ENCODE data around the gene CACYBP. TPM values are rescaled to one million over a fixed set of nuclear protein-coding genes. Genes with fewer than 3 reads are reported as not detected.

CACYBP gene
- total RNA-seq, 2 donors from 2014 or later = 170 to 182 TPM

- Histone ChIP-seq H3K9ac (ENCODE audit: extremely low read depth, low read length, poor library complexity, severe bottlenecking) (no peak overlapping the region), H3K36me3 (ENCODE audit: control insufficient read depth, insufficient read depth, low read length) (no peaks in the 10 kb centered on the region), H3K4me3 (ENCODE audit: low read length) (no peak overlapping the region), H3K27me3 (ENCODE audit: control insufficient read depth, insufficient read depth, low read length, poor library complexity, severe bottlenecking) (no peaks in the 10 kb centered on the region), H3K9me3 (ENCODE audit: control insufficient read depth, low read length) (no peaks in the 10 kb centered on the region), H3K4me1 (ENCODE audit: control insufficient read depth, insufficient read depth, low read length) (no peaks in the 10 kb centered on the region), H3K27ac (ENCODE audit: low read depth, low read length) (no peak overlapping the region)
- peaks cover 4% of the 10 kb centered on the region for H3K27me3 Mint-ChIP-seq (ENCODE audit: insufficient read depth)
- no peak overlapping the region for H3K4me3 Mint-ChIP-seq
- H3K9me3 Mint-ChIP-seq = no peaks in the 10 kb centered on the region
- TF ChIP-seq CTCF (conservative IDR thresholded peaks at IDR 0.05) = no peak
- 95 to 96% methylated on average over 14 to 19 of the region's 19 CpGs for WGBS, 2 experiments (ENCODE audit: insufficient coverage in 1 of 2, insufficient read length in 1 of 2)
- H3K36me3 Mint-ChIP-seq (ENCODE audit: low read depth) = no peaks in the 10 kb centered on the region
- no peak for DNase-seq
- no peak overlapping the region for H3K27ac Mint-ChIP-seq
- no peaks in the 10 kb centered on the region for H3K4me1 Mint-ChIP-seq
These were observed 45.4 kb downstream of the CACYBP start for GRCh38 chr1:175045097-175045496.

- WGBS, 2 experiments (ENCODE audit: insufficient coverage in 1 of 2, insufficient read length in 1 of 2) = 90 to 97% methylated on average over 13 to 32 of the region's 32 CpGs
- H3K27me3 Mint-ChIP-seq (ENCODE audit: insufficient read depth) = peaks cover 5% of the 10 kb centered on the region
- Histone ChIP-seq H3K27ac (ENCODE audit: low read depth, low read length) (no peak overlapping the region), H3K9ac (ENCODE audit: extremely low read depth, low read length, poor library complexity, severe bottlenecking) (no peak overlapping the region), H3K36me3 (ENCODE audit: control insufficient read depth, insufficient read depth, low read length) (no peaks in the 10 kb centered on the region), H3K9me3 (ENCODE audit: control insufficient read depth, low read length) (no peaks in the 10 kb centered on the region), H3K4me1 (ENCODE audit: control insufficient read depth, insufficient read depth, low read length) (no peaks in the 10 kb centered on the region), H3K27me3 (ENCODE audit: control insufficient read depth, insufficient read depth, low read length, poor library complexity, severe bottlenecking) (no peaks in the 10 kb centered on the region), H3K4me3 (ENCODE audit: low read length) (no peak overlapping the region)
- no peak overlapping the region for H3K27ac Mint-ChIP-seq
- H3K36me3 Mint-ChIP-seq (ENCODE audit: low read depth) = no peaks in the 10 kb centered on the region
- no peaks in the 10 kb centered on the region for H3K4me1 Mint-ChIP-seq
- DNase-seq = no peak
- TF ChIP-seq CTCF (conservative IDR thresholded peaks at IDR 0.05) = no peak
- H3K9me3 Mint-ChIP-seq = no peaks in the 10 kb centered on the region
- no peak overlapping the region for H3K4me3 Mint-ChIP-seq
These were observed 45.8 kb downstream of the CACYBP start for GRCh38 chr1:175045519-175045918.

- Histone ChIP-seq H3K4me3 (ENCODE audit: low read length) (no peak overlapping the region), H3K36me3 (ENCODE audit: control insufficient read depth, insufficient read depth, low read length) (no peaks in the 10 kb centered on the region), H3K4me1 (ENCODE audit: control insufficient read depth, insufficient read depth, low read length) (no peaks in the 10 kb centered on the region), H3K9me3 (ENCODE audit: control insufficient read depth, low read length) (no peaks in the 10 kb centered on the region), H3K9ac (ENCODE audit: extremely low read depth, low read length, poor library complexity, severe bottlenecking) (no peak overlapping the region), H3K27ac (ENCODE audit: low read depth, low read length) (no peak overlapping the region), H3K27me3 (ENCODE audit: control insufficient read depth, insufficient read depth, low read length, poor library complexity, severe bottlenecking) (no peaks in the 10 kb centered on the region)
- H3K27me3 Mint-ChIP-seq (ENCODE audit: insufficient read depth) = peaks cover 11% of the 10 kb centered on the region
- no peak for TF ChIP-seq CTCF (conservative IDR thresholded peaks at IDR 0.05)
- no peaks in the 10 kb centered on the region for H3K36me3 Mint-ChIP-seq (ENCODE audit: low read depth)
- no peaks in the 10 kb centered on the region for H3K4me1 Mint-ChIP-seq
- no peak overlapping the region for H3K27ac Mint-ChIP-seq
- WGBS, 2 experiments (ENCODE audit: insufficient coverage in 1 of 2, insufficient read length in 1 of 2) = 93 to 100% methylated on average over 1 of the region's 2 CpGs
- H3K9me3 Mint-ChIP-seq = no peaks in the 10 kb centered on the region
- DNase-seq = no peak
- H3K4me3 Mint-ChIP-seq = no peak overlapping the region
These were observed 51.2 kb downstream of the CACYBP start for GRCh38 chr1:175050992-175051391.
